Hematopoietic multipotent progenitor cell treated with erythropoietin and hydrocortisone succinate and interleukin-3 and kit ligand, for 8 days (in vitro differentiated cells): ENCODE data around the gene BCAS2.
"Not testable (repeated sequence)": the region's sequence is repeated elsewhere in the genome, so short reads cannot be mapped to it uniquely, and the experiment has no call there.

Experiments
- DNase-seq: peaks from one replicate; pipeline ENCODE4 v3.0.0-alpha.2; 2015

BCAS2 gene

DNA sequence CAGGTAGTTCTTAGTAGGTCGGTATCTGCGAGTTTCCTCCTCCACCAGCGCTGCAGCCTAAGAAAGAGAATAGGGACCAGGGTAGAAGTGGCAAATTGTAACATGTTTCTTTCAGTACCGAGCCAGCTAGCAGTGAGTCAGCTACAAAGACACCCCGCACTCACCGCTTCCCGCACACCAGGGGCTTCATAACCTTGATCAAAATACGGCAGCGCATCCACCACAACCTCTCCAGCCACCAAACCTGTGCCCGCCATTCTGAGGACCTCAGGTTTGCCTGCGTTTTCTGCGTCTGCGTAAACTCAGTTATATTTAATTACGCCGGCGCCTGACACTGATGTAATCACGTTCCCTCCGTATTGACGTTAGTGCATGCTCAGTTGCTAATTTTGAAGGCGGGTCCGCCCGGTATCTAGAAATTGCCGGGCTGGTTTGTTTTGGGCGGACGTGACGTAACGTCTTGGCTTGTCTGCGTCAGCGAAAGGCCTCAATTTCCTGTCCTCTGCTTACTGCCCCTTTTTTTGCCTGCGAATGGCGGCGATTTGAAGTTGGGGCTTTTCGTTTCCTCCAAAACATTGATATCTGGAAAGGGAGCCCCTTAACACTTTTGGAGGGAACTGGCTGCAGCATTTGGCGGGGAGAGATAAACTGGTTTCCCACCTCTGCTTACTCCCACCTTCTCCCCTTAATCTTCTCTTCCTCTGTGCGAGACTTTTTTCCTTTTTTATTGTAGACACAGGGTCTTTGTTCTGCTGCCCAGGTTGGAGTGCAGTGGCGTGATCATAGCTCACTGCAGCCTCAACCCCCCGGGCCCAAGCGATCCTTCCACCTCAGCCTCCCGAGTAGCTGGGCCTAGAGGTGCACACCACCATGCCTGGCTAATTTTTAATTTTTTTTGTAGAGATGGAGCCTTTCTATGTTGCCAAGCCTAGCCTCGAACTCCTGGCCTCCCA lies at the start of gene BCAS2:
Gene BCAS2, minus strand, starts transcription at position 281 of the 953 bp plus-strand sequence. Its CDS starts 24 bp downstream, at position 257.
- DNase-seq = peak; percentile 99

DNA sequence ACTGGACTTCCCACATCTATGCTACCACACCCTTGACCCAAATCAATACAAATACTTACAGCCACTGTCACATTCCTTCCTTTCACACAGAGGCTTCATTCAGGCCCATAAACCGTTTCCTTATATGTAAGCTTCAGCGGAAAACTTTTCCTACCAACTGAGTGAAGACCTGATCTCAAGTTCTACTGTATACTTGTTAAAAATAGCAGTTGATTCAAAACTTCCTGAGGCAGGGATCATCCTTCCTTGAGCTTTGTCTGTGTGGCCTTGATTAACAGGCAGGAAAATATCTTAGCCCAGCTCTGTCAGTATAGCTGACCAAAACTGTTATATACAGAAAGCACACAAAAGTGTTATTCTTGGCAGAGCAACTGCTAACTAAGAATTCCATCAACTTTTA lies 45.7 kb upstream of the BCAS2 start:
- no peak for DNase-seq

DNA sequence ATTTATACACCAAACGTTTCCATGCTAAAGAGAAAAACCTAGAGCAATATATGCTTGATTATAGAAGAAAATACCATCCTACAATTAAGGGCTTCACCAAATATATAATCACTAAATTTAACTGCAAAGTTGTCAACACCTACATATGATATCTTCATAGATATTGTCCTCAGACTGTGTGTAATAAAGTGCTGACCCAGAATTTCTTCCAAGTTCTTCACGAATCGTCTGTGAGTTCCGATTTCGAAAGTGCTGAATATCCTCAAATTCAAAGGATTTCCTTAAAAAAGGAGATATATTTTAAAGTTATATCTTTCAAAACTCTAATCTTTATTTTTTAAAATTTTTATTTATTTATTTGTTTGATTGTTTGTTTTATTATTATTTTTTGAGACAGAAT lies 41.9 kb upstream of the BCAS2 start:
- no peak for DNase-seq

GRCh38 chr1:114620419-114620818 lies 39.0 kb upstream of the BCAS2 start:
- DNase-seq = no peak

DNA sequence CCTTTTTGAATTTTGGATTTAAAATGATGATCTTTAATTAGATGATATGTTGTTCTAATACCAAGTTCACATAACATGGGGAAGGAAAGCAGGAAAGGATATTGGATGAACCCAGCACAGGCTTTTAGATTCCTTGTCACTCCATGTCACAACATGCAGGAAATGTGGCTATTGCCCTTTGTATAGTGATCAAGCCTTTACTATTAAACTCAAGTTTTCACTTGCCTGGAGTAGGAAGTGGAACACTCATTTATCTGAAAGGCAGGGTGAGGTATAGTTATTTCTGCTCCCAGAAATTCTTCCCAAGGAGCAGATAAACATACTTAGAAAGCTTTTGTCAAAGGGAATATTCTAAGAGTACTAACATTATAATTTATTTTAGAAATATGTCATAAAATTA lies 37.2 kb upstream of the BCAS2 start:
- no peak for DNase-seq

DNA sequence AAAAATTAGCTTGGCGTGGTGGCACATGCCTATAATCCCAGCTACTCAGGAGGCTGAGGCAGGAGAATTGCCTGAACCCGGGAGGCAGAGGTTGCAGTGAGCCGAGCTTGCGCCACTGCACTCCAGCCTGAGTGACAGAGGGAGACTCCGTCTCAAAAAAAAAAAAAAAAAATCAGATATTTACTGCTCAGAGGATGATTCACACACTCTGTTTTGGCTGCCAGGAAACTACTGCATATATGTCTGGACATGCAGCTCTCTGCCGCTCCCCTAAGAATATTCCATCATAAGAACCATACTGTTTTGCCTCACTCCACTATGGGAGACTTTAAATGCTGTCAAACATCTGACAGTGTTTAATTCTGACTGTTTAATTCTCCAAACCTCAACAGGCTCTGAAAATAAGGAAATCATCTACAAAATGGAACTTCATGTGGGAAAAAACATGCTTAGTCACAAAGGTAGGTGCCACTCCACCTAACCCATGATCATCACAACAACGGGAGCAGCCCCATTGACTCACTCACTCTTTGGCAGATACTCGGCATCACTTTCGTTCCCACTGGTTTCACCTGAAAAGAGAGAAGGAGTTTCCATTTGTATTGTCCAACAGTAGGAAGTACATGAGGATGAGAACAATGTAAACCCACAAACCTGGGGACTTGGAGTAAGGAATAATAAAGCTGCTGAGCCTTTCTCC lies 29.3 kb upstream of the BCAS2 start:
- no peak for DNase-seq

- DNase-seq = peak; percentile 10
Observed at GRCh38 chr1:114609826-114610225, 28.4 kb upstream of the BCAS2 start.

GRCh38 chr1:114609026-114609425 lies 27.6 kb upstream of the BCAS2 start:
- DNase-seq = no peak

DNA sequence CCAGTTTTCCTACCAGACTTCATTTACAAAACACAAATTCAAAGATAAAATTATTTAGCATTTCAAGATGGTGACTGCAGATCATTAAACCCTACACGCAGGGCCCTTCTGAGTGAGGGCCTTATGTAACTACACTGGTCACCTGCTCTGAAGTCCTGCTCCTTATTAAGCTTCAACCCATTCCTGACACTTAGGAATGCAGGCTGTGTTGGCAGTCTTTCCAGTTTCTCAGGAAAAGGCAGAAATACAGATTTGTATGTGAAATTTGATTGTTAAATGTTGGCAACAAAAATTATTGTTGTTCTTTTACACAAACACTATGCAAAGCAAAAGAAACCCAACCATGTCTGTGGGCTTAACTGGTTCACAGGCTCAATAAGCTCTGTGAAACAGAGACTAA lies 25.8 kb upstream of the BCAS2 start:
- DNase-seq = no peak

GRCh38 chr1:114597949-114598348 lies 16.5 kb upstream of the BCAS2 start:
- no peak for DNase-seq

DNA sequence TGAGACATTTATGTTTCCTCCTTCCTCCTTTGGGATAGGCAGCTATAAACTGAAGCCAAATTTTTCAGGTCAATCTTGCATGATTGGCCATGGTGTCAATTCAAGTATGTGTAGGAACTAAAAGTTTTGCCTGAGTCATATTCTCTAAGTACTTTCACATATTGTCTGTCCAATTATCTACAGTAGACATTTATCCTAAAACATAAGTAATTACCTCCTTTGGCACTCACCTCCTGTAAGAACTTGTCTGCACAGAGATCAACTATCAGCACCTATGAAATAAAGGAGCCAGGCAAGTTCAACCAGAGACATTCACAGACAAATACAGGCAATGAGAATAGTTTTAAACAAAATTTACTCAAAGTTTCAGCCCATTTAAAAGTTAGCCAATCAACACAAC lies 14.2 kb upstream of the BCAS2 start:
- DNase-seq = no peak

- no peak for DNase-seq
Observed at GRCh38 chr1:114594046-114594445, 12.6 kb upstream of the BCAS2 start.

- DNase-seq = no peak
Observed at GRCh38 chr1:114589122-114589521, 7.7 kb upstream of the BCAS2 start.

- no peak for DNase-seq
Observed at GRCh38 chr1:114588196-114588689, 6.8 kb upstream of the BCAS2 start.

- no peak for DNase-seq
Observed at GRCh38 chr1:114587203-114587991, 6.0 kb upstream of the BCAS2 start.

GRCh38 chr1:114586513-114587047 lies 5.2 kb upstream of the BCAS2 start:
- DNase-seq = no peak

- no peak for DNase-seq
Observed at GRCh38 chr1:114585231-114585630, 3.8 kb upstream of the BCAS2 start.

GRCh38 chr1:114574365-114574764 lies 7.0 kb downstream of the BCAS2 start:
- no peak for DNase-seq

GRCh38 chr1:114564141-114564540 lies 17.3 kb downstream of the BCAS2 start:
- DNase-seq = no peak

DNA sequence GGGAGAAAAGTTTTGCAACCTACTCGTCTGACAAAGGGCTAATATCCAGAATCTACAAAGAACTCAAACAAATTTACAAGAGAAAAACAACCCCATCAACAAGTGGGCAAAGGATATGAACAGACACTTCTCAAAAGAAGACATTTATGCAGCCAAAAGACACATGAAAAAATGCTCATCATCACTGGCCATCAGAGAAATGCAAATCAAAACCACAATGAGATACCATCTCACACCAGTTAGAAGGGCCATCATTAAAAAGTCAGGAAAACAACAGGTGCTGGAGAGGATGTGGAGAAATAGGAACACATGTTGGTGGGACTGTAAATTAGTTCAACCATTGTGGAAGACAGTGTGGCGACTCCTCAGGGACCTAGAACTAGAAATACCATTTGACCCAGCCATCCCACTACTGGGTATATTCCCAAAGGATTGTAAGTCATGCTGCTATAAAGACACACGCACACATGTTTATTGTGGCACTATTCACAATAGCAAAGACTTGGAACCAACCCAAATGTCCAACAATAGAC lies 18.4 kb downstream of the BCAS2 start:
- DNase-seq = not testable (repeated sequence)

- DNase-seq = no peak
Observed at GRCh38 chr1:114561333-114561732, 20.1 kb downstream of the BCAS2 start.

DNA sequence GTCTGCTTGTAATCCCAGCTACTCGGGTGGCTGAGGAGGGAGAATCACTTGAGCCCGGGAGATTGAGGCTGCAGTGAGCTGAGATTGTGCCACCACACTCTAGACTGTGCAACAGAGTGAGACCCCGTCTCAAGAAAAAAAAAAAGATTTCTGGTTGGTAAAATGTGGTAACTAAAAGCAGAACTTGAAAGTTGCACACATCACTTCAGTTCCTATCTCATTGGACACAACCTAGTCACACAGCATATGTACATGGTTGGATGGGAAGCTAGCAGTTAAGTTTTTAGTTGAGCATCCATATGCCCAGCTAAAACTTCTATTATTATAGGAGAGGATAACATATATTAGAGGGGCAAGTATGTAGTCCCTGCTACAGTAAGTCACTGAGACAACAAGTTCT lies 22.1 kb downstream of the BCAS2 start:
- DNase-seq = no peak

GRCh38 chr1:114558544-114558943 lies 22.9 kb downstream of the BCAS2 start:
- peak; percentile 56 for DNase-seq
